OCI-LY7 (cell line): ENCODE data around the gene CHST9.

Experiments
- CTCF ChIP-seq: fragments of 200-600 bp; sonication (generic); conservative IDR thresholded peaks from 2 replicates; pipeline ENCODE4 v1.5.1; 2014; ENCODE audit warnings: mild to moderate bottlenecking, antibody characterized with exemption, low read length, moderate library complexity, mixed read lengths
- EZH2phosphoT487 ChIP-seq: fragments of 200-600 bp; sonication (generic); IDR thresholded peaks from 2 replicates; pipeline ENCODE4 v1.6.1; 2018; ENCODE audit warnings: low read depth, borderline replicate concordance, mild to moderate bottlenecking, mixed run types, antibody characterized with exemption, low read length, moderate library complexity, mixed read lengths

- no peak for TF ChIP-seq CTCF
- TF ChIP-seq EZH2phosphoT487: no peak
Measured at GRCh38 chr18:27064673-27065072, 120.4 kb downstream of the CHST9 start.
